Measurements from ENCODE around the gene TRMO.
"Not testable (repeated sequence)": the region's sequence is repeated elsewhere in the genome, so short reads cannot be mapped to it uniquely, and the experiment has no call there.

Gene TRMO, protein sequence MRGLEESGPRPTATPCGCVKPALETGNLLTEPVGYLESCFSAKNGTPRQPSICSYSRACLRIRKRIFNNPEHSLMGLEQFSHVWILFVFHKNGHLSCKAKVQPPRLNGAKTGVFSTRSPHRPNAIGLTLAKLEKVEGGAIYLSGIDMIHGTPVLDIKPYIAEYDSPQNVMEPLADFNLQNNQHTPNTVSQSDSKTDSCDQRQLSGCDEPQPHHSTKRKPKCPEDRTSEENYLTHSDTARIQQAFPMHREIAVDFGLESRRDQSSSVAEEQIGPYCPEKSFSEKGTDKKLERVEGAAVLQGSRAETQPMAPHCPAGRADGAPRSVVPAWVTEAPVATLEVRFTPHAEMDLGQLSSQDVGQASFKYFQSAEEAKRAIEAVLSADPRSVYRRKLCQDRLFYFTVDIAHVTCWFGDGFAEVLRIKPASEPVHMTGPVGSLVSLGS

GRCh38 chr9:97921959-97922724, at the start of gene TRMO:
TSS of gene TRMO (minus strand) at chr9:97922500. CDS start at chr9:97922493, 7 bp downstream.
- DNase-seq (ENCODE audit: low spot score) = peak; percentile 98

GRCh38 chr9:97970165-97970564, 47.9 kb upstream of the TRMO start:
- no peak for DNase-seq (ENCODE audit: low spot score)

DNA sequence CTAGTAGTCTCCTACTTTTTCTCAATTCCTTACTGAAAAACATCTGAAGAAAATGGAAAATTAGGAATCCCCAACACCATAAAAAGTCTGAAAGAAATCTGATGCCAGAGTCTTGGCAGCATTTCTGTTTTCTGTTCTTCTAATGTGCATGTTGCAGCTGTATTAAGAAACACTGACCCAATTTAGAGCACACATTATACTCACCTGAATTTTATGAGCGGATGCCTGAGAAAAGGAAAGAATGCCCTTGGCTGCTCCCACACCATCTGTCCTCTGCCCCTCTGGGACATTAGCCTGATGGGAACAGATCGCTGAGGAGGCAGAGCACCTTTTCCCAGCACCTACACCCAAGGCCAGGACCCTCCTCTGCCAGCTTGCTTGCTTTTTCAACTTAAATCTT, 46.7 kb upstream of the TRMO start:
- DNase-seq (ENCODE audit: low spot score) = no peak

GRCh38 chr9:97966493-97966892, 44.2 kb upstream of the TRMO start:
- DNase-seq (ENCODE audit: low spot score) = no peak

- DNase-seq (ENCODE audit: low spot score) = no peak
These were observed 42.6 kb upstream of the TRMO start for GRCh38 chr9:97964901-97965300.

DNA sequence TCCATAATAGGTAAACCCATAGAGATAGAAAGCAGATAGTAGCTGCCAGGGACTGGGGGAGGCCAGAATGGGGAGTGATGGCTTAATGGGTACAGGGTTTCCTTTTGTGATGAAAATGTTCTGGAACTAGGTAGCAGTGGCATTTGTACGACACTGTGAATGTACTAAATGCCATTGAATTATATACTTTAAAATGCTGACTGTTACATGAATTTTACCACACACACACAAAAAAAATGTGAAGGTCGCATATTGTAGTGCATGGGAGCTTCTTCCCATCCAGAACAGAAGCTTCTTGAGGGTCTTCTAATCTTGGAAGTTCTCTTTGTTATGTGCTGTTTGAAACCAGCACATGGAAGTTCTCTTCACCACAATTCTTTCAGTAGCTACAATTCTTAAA, 40.9 kb upstream of the TRMO start:
- DNase-seq (ENCODE audit: low spot score) = no peak

- no peak for DNase-seq (ENCODE audit: low spot score)
These were observed 40.3 kb upstream of the TRMO start for GRCh38 chr9:97962575-97962974.

GRCh38 chr9:97962136-97962535, 39.8 kb upstream of the TRMO start:
- DNase-seq (ENCODE audit: low spot score) = no peak

DNA sequence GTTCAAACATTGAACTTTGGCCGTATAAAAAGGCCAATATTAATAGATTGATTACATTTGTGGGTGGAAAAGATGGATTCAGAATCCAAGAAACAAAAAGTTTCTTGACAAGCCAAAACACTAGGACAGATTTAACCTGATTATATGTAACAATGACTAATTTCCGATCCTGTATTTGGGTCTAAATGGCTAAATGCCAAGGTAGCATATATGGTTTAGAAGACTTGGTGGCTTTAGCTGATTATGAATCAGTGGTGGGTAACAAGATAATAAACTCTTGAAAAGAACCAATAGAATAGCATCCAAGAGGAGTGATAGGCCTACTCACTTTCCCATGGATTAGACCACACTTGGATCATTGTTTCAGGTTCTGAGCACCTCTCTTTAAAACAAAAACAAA, 39.1 kb upstream of the TRMO start:
- DNase-seq (ENCODE audit: low spot score) = no peak

DNA sequence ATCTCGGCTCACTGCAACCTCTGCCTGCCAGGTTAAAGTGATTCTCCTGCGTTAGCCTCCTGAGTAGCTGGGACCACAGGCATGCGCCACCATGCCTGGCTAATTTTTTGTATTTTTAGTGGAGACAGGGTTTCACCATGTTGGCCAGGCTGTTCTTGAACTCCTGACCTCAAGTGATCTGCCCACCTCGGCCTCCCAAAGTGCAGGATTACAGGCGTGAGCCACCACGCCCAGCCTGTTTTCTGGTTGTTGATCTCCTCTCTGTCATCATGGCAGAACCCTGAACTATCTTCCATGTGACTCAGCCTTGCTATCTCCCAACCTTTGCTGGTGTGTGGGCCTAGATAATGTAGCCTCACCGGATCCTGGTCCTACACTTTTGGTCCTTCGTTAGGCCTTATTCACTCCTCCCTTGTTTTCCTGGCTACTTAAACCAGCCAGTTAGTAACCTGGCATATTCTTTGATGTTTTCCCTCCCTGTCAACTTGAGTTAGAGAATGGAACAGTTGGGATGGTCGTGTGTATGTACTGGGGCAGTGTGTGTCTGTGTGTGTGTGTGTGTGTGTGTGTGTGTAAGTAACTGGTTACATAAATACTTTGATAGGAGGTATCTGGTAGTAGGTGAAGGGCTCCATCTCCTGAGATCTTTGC, 38.5 kb upstream of the TRMO start:
- DNase-seq (ENCODE audit: low spot score) = not testable (repeated sequence)

GRCh38 chr9:97959585-97959984, 37.3 kb upstream of the TRMO start:
- no peak for DNase-seq (ENCODE audit: low spot score)

DNA sequence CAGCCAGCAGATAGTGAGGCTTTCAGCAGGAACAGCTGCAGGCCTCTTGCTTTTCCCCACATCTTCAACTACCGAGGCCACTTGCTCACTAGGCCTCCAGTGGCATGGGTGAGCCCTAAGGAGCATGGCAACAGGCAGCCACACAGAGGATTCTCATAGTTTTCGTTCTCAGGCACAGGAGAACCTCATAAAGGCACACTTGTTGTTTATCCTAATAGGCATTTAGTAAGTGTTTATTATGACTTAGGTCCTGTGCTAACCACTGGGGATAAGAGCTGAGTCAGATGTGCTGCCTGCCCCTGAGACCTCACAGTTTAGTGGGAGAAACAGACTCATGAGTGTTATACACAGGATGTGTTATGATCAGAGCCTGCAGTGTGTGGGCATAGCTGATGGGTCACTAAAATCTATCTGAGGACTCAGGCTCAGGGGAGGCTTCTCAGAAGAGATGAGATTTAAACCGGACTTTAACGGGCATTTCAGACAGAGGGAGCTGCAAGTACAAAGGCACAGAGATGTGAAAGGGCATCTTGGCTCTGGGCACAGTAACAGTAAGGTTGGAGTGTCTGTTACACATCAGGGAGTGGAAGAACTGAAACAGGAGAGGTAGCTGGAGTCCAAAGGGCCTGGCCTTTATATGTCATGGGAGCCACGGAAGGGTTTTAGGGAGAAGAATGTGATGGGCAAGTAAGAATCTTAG, 36.7 kb upstream of the TRMO start:
- DNase-seq (ENCODE audit: low spot score) = peak; percentile 8

- no peak for DNase-seq (ENCODE audit: low spot score)
These were observed 34.0 kb upstream of the TRMO start for GRCh38 chr9:97956331-97956730.

- peak; percentile 54 for DNase-seq (ENCODE audit: low spot score)
These were observed 32.3 kb upstream of the TRMO start for GRCh38 chr9:97954550-97954989.

DNA sequence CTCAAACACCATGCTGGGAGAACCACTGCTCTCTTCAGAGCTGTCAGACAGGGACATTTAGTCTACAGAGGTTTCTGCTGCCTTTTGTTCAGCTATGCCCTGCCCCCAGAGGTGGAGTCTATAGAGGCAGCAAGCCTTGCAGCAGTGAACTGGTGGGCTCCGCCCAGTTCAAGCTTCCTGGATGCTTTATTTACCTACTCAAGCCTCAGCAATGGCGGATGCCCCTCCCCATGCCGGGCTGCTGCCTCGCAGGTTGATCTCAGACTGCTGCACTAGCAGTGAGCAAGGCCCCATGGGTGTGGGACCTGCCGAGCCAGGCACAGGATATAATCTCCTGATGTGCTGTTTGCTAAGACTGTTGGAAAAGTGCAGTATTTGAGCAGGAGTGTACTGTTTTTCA, 28.6 kb upstream of the TRMO start:
- not testable (repeated sequence) for DNase-seq (ENCODE audit: low spot score)

GRCh38 chr9:97947094-97947493, 24.8 kb upstream of the TRMO start:
- not testable (repeated sequence) for DNase-seq (ENCODE audit: low spot score)

- DNase-seq (ENCODE audit: low spot score) = not testable (repeated sequence)
These were observed 23.2 kb upstream of the TRMO start for GRCh38 chr9:97945470-97945869.

DNA sequence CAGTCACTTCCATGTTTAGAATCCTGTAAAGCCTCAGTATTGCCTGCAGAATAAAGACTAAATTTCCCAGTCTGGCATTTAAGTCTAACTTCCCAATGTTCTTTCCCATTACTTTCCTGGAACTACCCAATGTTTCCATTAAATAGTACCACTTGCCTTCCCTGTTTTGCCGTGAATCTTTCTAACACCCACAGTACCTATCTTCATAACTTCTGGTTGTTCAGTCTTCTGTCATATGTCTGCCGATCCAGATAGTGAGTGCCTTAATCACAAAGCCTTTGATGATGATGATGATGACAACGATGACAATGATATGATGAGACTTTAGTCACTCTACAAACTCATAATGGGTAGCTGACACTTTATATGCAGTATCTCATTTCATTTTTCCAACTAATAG, 22.3 kb upstream of the TRMO start:
- DNase-seq (ENCODE audit: low spot score) = no peak

DNA sequence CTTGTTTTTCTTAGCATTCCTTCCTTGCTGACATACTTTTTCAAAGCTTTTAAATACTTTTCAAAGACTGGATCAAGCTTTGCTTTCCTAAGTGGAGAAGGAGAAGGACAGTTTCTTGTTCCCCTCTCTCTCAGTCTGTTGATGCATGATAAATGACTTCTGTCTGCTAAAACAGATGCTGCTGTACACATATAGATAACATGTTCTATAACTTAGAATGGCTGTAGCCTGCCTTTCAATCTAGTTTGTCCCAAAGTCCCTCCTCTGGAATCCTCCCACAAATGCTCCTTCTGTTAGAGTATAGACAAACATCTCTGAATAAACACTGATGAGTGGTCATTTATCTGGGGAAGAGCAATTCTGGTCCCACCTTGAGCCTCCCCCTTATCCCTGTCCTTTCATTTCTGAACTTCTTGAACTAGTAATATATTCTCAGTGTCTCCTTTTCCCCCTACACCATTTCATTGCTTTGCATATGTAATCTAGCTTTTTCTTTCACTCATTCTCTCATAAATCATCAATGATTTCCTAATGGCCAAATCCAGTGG, 21.1 kb upstream of the TRMO start:
- no peak for DNase-seq (ENCODE audit: low spot score)

DNA sequence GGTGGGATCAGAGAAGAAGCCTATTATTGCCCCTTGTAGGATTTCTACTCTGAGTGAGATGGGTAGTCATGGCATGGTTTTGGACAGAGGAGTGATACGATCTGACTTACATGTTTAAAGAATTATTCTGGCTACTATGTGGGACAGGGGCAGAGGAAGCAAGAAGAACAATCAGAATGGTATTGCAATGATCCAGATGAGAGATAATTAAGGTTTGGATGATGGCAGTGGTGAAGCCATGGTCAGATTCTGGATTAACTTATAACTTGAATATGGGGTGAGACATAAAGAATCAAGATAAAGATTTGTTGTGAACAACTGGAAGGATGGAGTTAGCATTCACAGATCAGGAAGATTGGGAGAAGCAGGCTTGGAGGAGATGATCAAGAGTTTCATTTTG, 19.0 kb upstream of the TRMO start:
- DNase-seq (ENCODE audit: low spot score) = no peak

DNA sequence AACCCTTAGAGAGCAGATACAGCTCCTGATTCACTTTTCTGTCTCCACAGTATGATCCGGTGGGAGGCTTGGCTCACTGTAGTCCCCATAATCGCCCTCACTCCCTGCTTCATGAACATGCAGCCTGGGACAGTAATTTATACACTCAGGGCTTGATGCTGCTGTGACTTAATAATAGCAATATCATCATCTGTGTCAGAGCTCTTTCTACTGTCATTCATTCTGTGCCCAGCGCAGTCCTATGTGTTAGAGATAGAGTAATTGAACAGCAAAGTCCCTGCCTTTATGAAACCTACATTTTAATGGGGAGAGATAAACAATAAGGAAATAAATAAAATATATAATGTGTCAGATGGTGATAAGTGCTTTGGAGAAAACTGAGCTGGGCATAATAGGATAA, 18.4 kb upstream of the TRMO start:
- no peak for DNase-seq (ENCODE audit: low spot score)

- DNase-seq (ENCODE audit: low spot score) = no peak
These were observed 17.9 kb upstream of the TRMO start for GRCh38 chr9:97940233-97940632.

All from kidney tubule cell (primary cell).